A549 treated with AZD9567 at 1 μM for 4 hours (cell line): ENCODE measurements around the gene LCA5L. TPM values are rescaled to one million over a fixed set of nuclear protein-coding genes. Genes with fewer than 3 reads are reported as not detected.

ENCODE experiments used
- total RNA-seq: library from RNA; stranded (reverse); fragments of 200-300 nt; extraction: Qiagen RNA extraction; gene quantifications from 5 replicates; pipeline ENCODE4 v1.2.3, GENCODE V29; 2022; ENCODE audit not compliant: insufficient read depth

The LCA5L gene
- 1.4 to 3.2 TPM (median 1.5 TPM) in 5 replicates for total RNA-seq

GRCh38 chr21:39445321-39446269 lies at the start of gene LCA5L:
TSS of gene LCA5L (minus strand) at chr21:39445778. CDS start at chr21:39428493, 17,285 bp downstream.

GRCh38 chr21:39451332-39452206 lies 6.0 kb upstream of the LCA5L start, which contains the start of gene SH3BGR:
TSS of gene SH3BGR (plus strand) at chr21:39451970. CDS start at chr21:39452097, 127 bp downstream.

Other genes with a start within 250 kb of the LCA5L start
- 6.8 to 11.3 TPM (median 9.8 TPM) in 5 replicates for gene BRWD1, start 132.1 kb downstream of the LCA5L start, total RNA-seq
- 159 to 191 TPM (median 181 TPM) in 5 replicates for gene HMGN1, start 96.7 kb downstream of the LCA5L start, total RNA-seq
- 0.37 to 1.2 TPM (median 0.91 TPM) in 4 of 5 replicates, not detected in the other for gene SH3BGR, start 6.2 kb upstream of the LCA5L start, total RNA-seq
- 0.05 to 0.14 TPM (median 0.09 TPM) in 4 of 5 replicates, not detected in the other for gene B3GALT5, start 167.2 kb upstream of the LCA5L start, total RNA-seq